ENCODE results near the gene DOCK9. TPM values are rescaled to one million over a fixed set of nuclear protein-coding genes. Genes with fewer than 3 reads are reported as not detected.

The DOCK9 gene
- total RNA-seq, 1 donor from 2014 or later: 56.3 TPM

DNA sequence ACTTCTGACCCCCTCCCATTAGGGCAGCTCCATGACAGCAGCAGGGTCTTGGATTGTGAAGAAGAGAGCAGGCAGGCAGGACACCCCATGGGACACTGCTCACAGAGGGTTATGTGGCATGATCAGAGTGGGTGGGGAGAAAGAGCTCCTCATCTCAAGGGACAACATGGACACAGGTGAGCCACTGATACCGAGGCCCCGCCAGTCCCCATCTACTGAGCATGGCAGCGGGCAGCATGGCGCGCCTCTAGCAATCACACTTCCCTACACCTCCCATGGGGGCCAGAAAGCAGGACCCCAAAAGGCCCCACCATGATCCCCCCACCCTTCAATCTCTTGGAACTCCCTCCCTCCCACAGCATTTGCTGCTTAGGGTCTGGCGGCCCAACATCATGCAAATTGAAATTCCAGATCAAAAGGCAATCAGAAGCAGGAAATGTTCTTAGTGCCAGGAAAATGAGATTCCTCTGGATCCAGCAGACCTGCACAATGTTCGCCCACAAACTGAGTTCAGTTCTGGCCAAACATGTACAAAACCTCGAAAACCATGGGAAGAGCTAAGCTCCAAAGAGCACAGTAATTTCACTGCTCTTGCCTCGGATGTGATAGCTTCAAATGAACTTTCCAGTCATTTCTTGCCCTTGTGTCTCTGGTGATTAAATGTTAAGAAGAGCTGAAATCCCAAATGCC is 14.8 kb downstream of the DOCK9 start:
- TF ChIP-seq EZH2 (IDR thresholded peaks at IDR 0.05; ENCODE audit: insufficient read depth, low read length): no peak
- TF ChIP-seq, protein P1, sequence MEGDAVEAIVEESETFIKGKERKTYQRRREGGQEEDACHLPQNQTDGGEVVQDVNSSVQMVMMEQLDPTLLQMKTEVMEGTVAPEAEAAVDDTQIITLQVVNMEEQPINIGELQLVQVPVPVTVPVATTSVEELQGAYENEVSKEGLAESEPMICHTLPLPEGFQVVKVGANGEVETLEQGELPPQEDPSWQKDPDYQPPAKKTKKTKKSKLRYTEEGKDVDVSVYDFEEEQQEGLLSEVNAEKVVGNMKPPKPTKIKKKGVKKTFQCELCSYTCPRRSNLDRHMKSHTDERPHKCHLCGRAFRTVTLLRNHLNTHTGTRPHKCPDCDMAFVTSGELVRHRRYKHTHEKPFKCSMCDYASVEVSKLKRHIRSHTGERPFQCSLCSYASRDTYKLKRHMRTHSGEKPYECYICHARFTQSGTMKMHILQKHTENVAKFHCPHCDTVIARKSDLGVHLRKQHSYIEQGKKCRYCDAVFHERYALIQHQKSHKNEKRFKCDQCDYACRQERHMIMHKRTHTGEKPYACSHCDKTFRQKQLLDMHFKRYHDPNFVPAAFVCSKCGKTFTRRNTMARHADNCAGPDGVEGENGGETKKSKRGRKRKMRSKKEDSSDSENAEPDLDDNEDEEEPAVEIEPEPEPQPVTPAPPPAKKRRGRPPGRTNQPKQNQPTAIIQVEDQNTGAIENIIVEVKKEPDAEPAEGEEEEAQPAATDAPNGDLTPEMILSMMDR (IDR thresholded peaks at IDR 0.05; ENCODE audit: insufficient read depth, low read depth, low read length): no peak
- Histone ChIP-seq H3K4me3 (ENCODE audit: insufficient read depth, low read depth, low read length) (no peak overlapping the region), H3K79me2 (ENCODE audit: insufficient read depth, low read length) (no peaks in the 10 kb centered on the region), H4K20me1 (ENCODE audit: insufficient read depth, low read length) (no peaks in the 10 kb centered on the region), H3K9ac (ENCODE audit: low read length) (no peak overlapping the region), H3K36me3 (ENCODE audit: insufficient read depth, low read length) (no peaks in the 10 kb centered on the region), H3K4me2 (ENCODE audit: low read length) (no peak overlapping the region), H2AFZ (ENCODE audit: low read depth, low read length) (no peak overlapping the region), H3K9me3 (ENCODE audit: insufficient read depth, low read depth, low read length) (no peaks in the 10 kb centered on the region), H3K4me1 (ENCODE audit: insufficient read depth, low read length) (peaks cover 7% of the 10 kb centered on the region), H3K27me3 (ENCODE audit: insufficient read depth, low read length) (no peaks in the 10 kb centered on the region), H3K27ac (ENCODE audit: low read depth, low read length) (no peak overlapping the region)
- H3K27ac Mint-ChIP-seq (ENCODE audit: unreplicated experiment): no peak overlapping the region
- H3K36me3 Mint-ChIP-seq (ENCODE audit: low read depth, unreplicated experiment): peaks cover 3% of the 10 kb centered on the region
- DNase-seq (ENCODE audit: low read depth) (no peak), FAIRE-seq (no peak)
- H3K9me3 Mint-ChIP-seq (ENCODE audit: unreplicated experiment): peaks cover 2% of the 10 kb centered on the region
- no peak overlapping the region for H3K4me3 Mint-ChIP-seq (ENCODE audit: unreplicated experiment)
- H3K27me3 Mint-ChIP-seq (ENCODE audit: low read depth, unreplicated experiment): no peaks in the 10 kb centered on the region
- peaks cover 12% of the 10 kb centered on the region for H3K4me1 Mint-ChIP-seq (ENCODE audit: low read depth, unreplicated experiment)

DNA sequence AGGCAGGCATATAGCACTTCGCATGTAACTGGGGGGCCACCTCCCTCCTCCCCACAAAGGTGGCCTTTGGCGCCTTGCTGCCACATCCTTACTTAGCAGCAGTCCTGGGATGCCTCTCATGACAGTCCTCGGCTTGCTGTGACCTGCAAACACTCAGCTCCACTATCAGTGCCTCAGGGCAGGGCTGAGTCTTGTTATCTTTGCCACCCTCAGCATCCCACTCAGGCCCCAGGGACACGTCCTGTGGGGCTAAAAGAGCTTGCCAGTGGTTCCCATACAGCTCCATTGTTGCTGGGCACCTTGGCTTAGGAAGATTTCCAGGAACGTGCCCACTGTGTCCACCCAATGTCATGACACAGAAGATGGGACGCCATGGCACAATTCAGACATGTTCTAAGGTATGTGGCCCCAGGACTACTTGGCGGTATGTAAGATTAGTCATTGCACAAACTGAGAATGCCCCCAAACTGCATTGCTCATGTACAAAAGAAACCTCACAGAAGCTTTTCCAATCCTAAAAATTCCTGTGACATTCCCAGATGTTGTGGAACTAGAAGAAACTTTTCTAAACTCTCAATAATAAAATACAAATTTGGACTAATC is 16.3 kb downstream of the DOCK9 start:
- no peak for FAIRE-seq
- H3K27me3 ChIP-seq (ENCODE audit: insufficient read depth, low read length): no peaks in the 10 kb centered on the region
- Mint-ChIP-seq H3K4me1 (ENCODE audit: low read depth, unreplicated experiment) (peaks cover 12% of the 10 kb centered on the region), H3K27me3 (ENCODE audit: low read depth, unreplicated experiment) (no peaks in the 10 kb centered on the region), H3K27ac (ENCODE audit: unreplicated experiment) (no peak overlapping the region), H3K4me3 (ENCODE audit: unreplicated experiment) (no peak overlapping the region), H3K36me3 (ENCODE audit: low read depth, unreplicated experiment) (peaks cover 3% of the 10 kb centered on the region), H3K9me3 (ENCODE audit: unreplicated experiment) (peaks cover 2% of the 10 kb centered on the region)
- no peak overlapping the region for H2AFZ ChIP-seq (ENCODE audit: low read depth, low read length)
- H3K9me3 ChIP-seq (ENCODE audit: insufficient read depth, low read depth, low read length): no peaks in the 10 kb centered on the region
- no peaks in the 10 kb centered on the region for H4K20me1 ChIP-seq (ENCODE audit: insufficient read depth, low read length)
- H3K36me3 ChIP-seq (ENCODE audit: insufficient read depth, low read length): no peaks in the 10 kb centered on the region
- DNase-seq (ENCODE audit: low read depth): no peak
- TF ChIP-seq EZH2 (IDR thresholded peaks at IDR 0.05; ENCODE audit: insufficient read depth, low read length): no peak
- TF ChIP-seq, protein P1 (IDR thresholded peaks at IDR 0.05; ENCODE audit: insufficient read depth, low read depth, low read length): no peak
- no peak overlapping the region for H3K27ac ChIP-seq (ENCODE audit: low read depth, low read length)
- peak overlapping the region; percentile 6 for H3K4me2 ChIP-seq (ENCODE audit: low read length)
- H3K79me2 ChIP-seq (ENCODE audit: insufficient read depth, low read length): no peaks in the 10 kb centered on the region
- no peak overlapping the region for H3K9ac ChIP-seq (ENCODE audit: low read length)
- H3K4me1 ChIP-seq (ENCODE audit: insufficient read depth, low read length): peaks cover 7% of the 10 kb centered on the region
- H3K4me3 ChIP-seq (ENCODE audit: insufficient read depth, low read depth, low read length): no peak overlapping the region
